Activated CD8-positive, alpha-beta memory T cell treated with anti-CD3 and anti-CD28 coated beads for 36 hours (primary cell): ENCODE measurements around the gene EXOC3L4. TPM values are rescaled to one million over a fixed set of nuclear protein-coding genes. Genes with fewer than 3 reads are reported as not detected.

Source experiments
- CTCF ChIA-PET: fragments of 350-600 bp; sonication (Branson Sonifier 250); formaldehyde crosslinking; loops from one replicate; lab custom pipeline; 2021; ENCODE audit warnings: antibody characterized with exemption; lab: Charles Lee
- POLR2A ChIA-PET: fragments of 350-600 bp; sonication (Branson Sonifier 250); formaldehyde crosslinking; loops from one replicate; lab custom pipeline; 2021; ENCODE audit warnings: antibody characterized with exemption; lab: Charles Lee
- total RNA-seq, 2 experiments: library from RNA; stranded (reverse); gene quantifications; one replicate each; pipeline ENCODE4 v1.2.3, GENCODE V29; 2021

Gene EXOC3L4
- total RNA-seq, result not detected

DNA sequence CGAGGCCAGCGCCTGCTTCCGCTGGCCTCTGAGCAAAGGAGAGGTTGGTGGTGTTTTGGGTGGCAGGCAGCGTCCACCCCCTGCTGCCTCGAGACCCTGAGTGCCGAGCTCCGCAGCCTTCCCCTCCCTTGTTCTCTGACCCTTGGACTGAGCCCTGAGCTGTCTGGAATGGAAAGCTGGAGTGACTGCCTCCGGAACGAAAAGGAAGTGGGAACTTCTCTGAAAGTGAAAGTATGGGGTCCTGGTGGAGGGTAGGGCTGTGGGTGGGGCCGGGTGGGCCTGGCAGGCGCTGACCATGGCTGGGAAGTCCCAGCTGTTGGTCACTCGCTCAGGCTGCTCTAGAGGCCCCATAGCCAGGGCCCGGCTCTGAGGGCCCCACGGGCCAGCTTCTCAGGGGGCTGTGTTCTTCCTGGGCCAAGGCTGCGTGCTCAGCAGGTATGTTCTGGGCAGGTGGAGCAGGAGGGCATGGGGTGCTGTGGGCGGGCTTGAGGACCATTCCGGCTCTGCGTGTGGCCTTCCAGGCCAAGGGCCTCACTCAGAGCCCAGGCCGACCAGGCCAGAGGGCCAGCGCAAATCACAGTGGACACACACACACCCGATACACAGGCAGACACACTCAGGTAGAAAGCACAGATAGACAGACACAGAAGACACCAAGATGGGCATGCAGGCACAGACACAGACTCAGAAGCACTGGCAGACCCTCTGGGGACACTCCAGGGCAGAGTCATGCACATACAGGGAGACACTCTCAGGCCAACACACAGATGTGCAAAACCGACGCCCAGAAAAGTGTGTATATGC, at the start of gene EXOC3L4:
Gene EXOC3L4 (plus strand): TSS at position 320 of the 804 bp plus-strand sequence. CDS start 5,495 bp downstream, outside the sequence.
- ChIA-PET POLR2A (no interaction called here), CTCF (interaction anchor here (2.8 kb wide), 1 partner anchor 11 kb away, joined by 21 read pairs; no protein-coding TSS in a partner anchor)

DNA sequence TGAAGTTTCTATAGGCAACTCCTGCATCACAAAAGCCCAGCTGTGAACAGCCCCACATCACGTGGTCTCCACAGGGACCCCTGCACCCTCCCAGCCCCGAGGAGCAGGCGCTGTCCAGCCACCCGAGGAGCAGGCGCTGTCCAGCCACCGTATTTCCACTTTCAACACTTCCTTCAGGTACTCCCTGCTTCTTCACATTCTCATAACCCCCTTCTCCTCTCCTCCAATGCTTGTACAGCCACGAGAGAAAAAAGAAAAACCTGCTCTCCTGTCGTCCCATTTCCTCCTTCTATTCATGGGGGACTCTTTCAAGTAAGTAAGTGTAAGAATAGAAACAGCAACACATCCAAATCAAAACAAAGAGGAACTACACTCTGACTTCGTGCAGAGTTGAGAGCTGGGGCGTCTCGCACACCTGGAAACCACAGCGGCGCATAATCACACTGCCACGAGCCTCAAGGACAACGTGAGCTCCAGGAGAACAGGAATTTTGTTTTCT, 49.1 kb upstream of the EXOC3L4 start:
- ChIA-PET POLR2A (no interaction called here), CTCF (interaction anchor here (0.6 kb wide), 1 partner anchor 470 kb away, joined by 3 read pairs; no protein-coding TSS in a partner anchor)

DNA sequence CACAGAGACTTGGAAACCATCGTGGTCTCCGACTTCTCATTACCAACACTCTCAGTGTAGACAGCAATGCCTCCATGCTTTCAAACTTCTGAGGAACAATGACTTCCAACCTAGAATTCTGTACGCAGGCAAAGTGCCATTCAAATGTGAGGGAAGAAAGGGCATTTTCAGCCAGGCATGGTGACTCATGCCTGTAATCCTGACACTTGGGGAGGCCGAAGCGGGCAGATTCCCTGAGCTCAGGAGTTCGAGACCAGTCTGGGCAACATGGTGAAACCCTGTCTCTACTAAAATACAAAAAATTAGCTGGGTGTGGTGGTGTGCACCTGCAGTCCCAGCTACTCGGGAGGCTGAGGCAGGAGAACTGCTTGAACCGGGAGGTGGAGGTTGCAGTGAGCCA, 47.1 kb upstream of the EXOC3L4 start:
- ChIA-PET POLR2A (interaction anchor here (0.6 kb wide), 1 partner anchor 123 kb away, joined by 3 read pairs; no protein-coding TSS in a partner anchor), CTCF (interaction anchor here (0.7 kb wide), 1 partner anchor 1333 kb away, joined by 3 read pairs; no protein-coding TSS in a partner anchor)

DNA sequence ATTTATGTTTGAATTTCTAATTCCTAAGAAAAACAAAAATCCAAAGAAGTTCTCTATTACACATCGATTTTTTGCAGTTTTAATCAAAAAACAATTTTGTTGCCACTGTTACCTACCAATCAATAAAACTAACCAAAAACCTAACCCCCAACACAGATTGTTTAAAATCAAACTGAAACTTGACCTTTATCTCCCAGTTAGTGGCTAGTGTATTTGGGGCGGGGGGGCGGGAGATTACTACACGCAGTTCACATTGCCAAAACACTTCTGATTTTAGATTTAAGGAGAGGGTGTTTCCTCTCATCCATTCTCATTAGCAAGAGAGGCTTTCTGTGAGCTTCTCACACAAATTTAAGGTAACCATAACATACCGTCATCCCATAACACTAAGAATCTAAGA, 43.6 kb upstream of the EXOC3L4 start:
- CTCF ChIA-PET, result interaction anchor here (0.7 to 1.6 kb wide), 2 partner anchors 11 to 56 kb away, joined by 4 read pairs; no protein-coding TSS in a partner anchor

DNA sequence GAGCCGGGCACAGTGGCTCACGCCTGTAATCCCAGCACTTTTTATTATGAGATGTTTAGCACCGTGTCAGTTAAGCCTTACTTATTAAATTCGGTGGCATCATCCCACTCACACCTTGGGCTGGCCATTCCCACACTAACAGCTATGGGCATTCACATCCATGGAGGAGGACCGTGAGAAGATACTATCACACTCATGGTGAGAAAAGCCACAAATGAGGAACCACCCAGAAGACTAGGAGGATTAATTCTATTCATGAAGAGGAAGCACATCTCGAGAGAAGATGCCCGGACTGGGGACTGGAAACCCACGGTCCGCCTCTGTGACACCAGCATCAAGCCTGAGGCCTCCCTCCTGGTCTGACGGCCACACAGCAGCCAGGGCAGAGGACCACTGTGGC, 42.1 kb upstream of the EXOC3L4 start:
- CTCF ChIA-PET, result interaction anchor here (0.5 to 1.6 kb wide), 3 partner anchors 10 to 24 kb away, joined by 3 to 4 read pairs (median 4); no protein-coding TSS in a partner anchor
- POLR2A ChIA-PET, result no interaction called here

More for the DNA sequence above, 43.6 kb upstream of the EXOC3L4 start:
- POLR2A ChIA-PET, result interaction anchor here (0.7 kb wide), 1 partner anchor 31 kb away, joined by 3 read pairs; no protein-coding TSS in a partner anchor

DNA sequence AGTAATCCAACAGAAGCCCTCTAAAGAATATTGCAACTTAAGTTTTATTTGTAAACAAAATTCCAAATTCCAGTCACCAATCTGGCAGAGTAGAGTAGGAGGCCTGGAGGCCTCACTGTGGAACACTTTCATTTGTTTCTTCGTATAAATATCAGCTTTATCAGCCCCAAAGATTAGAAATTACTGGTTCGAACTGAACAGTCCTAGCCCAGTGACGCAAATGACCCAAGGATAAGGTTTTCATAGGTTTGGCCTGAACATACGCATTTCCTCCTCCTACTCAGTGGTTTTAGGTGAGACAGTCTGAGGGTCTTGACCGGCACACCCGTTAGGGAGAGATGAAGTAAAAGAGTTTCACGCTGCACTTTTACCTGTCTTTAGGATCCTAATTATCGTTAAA, 38.8 kb upstream of the EXOC3L4 start:
- ChIA-PET POLR2A (no interaction called here), CTCF (no interaction called here)

DNA sequence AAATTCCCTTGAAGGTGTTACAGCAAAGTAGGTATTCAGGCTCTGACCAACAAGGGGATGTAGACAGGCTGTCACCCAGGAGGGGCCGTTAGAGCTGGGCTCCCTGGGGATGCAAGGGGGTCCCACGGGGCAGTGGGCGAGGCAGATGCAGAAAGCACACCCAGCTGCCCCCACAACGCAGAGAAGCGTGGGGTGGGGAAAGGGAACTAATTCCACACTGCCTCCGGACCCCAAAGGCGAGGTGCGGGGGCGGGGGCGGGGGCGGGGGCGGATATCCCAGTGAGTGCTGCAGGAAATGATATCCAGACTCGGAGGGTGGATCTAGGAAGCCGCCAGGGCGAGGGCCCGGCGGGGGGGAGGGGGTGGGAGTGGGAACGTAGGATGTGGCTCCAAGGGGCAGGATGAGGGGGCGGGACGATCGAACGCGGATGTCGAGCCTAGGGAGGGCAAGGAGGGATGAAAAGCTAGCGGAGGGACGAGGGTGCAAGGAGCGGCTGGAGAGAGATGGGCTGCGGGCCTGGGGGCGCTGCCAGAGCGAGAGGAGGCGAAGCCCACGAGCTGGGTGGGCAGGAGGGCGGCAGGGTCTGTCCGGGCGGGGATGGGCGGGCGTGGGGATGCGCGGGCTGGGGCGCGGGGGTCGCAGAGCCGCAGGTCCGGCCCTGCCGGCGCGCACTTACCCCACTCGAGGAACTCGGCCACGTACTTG, 38.0 kb upstream of the EXOC3L4 start:
- POLR2A ChIA-PET, result no interaction called here
- CTCF ChIA-PET, result no interaction called here

DNA sequence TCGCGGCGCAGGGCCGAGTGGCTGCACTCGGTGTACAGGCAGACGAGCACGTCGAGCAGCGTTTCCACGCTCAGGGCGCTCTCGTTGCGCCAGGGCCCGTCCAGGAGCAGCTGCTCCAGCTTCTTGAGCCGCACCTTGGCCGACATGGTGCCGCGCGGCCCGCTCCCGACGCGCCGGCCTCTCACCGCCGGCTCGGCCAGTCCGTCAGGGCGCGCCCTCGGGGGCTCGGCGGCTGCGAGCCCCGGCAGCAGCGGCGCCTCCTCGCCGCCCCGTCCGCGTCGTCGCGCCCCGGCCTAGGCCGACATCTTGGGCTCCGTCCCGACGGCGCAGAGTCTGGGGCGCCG, 37.5 kb upstream of the EXOC3L4 start:
- ChIA-PET POLR2A (no interaction called here), CTCF (no interaction called here)

DNA sequence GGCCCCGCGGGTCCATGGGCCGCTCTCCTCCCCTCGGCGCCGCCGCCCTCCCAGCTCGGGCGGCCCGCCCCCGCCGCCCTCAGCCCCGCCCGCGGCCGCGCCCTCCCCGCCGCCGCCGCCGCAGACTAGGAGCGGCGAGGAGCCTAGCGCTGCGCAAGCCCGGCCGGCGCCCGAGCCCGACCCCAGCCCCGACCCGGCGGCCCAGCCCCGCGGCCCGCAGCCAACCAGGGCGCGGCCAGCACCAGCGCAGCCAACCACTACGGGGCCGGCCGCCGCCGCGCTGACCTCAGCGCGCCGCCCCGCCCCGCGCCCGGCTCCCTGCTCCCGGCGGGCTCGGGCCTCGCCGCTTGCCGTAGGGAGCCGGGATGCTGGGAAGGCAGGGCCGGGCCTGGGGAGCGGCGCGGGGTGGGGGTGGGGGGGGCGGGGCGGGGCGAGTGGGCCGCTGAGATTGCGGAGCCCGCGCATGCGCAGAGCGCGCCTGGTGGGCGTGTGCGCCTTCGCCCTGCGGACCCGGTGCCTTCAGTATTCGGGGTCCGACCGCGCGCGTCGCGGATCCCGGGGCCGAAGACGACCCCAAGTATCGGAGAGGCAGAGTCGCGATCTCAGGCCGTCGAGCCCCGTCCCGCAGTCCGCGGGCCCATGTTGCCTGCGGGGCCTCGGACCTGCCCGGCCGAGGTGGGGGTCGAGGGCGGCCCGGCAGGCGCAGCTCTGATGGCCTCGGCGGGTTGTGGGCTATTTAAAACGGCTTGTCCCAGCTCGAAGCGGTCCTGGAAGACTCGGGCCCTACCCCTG, 37.0 kb upstream of the EXOC3L4 start, which contains the start of gene CDC42BPB:
Gene CDC42BPB (minus strand): TSS at position 178 of the 792 bp plus-strand sequence. CDS start 376 bp downstream, outside the sequence.
- CTCF ChIA-PET, result no interaction called here
- POLR2A ChIA-PET, result no interaction called here

DNA sequence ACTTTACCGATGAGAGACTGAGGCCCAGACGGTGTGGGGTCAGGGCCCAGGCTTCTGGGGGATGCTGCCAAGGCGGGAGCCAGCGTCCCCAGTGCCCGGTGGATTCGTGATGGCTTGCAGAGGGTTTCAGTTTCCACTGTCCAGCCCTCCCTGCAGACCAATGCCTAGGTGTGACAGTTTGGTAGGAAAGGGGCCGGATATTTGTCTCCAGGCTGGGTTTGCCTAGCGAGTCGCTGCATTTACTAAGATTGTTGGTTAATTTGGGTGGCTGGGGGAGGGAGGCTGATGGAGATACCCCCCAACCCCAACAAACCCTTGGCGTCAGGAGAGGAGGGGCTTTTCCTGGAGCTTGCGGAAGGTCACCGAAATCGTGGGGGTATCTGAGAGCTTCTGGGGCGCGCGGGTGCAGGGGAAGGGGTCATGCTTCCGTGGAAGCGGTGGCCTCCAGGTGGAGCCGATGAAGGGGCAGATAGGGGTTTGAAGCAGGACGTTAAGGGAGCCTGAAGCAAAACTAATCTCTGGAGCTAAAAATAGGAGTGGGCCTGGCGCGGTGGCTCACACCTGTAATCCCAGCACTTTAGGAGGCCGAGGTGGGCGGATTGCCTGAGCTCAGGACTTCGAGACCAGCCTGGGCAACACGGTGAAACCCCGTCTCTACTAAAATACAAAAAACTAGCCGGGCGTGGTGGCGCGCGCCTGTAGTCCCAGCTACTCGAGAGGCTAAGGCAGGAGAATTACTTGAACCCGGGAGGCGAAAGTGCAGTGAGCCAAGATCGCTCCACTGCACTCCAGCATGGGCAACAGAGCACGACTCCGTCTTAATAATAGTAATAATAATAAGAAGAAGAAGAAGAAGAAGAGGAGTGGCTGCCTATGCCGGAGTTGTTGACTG, 36.1 kb upstream of the EXOC3L4 start:
- POLR2A ChIA-PET, result no interaction called here
- CTCF ChIA-PET, result no interaction called here

DNA sequence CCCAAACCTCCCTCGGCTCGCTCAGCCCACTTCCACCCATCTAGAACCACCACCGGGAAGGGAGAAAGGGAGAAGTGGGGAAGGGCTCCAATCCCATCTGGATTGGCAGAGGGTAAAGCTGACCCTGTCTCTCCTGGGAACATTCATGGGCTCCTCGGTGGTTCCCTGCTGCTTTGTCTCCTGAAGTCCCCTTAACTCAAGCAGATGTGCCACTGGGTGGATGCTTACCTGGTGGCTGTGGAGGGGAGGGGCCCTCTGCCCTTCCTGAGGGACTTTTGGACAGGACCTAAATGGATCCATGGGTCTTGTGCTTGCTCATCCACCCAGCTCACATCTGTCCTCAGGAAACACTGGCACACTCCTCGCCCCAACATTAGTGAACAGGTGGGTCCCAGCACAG, 35.0 kb upstream of the EXOC3L4 start:
- ChIA-PET POLR2A (no interaction called here), CTCF (no interaction called here)

DNA sequence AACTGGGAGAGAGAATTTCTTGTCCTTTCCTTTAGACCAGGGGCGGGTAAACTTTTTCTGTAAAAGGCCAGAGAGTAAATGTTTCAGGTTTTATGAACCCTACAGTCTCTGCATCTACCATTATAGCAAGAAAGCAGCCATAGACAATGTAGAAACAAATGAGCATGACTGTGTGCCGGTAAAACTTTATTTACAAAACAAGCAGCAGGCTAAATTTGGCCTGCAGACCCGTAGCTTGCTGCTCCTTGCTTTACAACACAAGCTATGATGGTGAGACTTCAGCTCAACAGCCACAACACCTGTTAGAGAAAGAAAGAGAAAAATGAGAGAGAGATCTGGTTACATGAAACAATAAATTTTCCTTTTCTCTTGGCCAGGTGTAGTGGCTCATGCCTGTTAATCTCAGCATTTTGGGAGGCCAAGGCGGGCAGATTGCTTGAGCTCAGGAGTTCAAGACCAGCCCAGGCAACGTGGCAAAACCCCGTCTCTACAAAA, 33.0 kb upstream of the EXOC3L4 start:
- CTCF ChIA-PET, result interaction anchor here (0.8 to 2.1 kb wide), 2 partner anchors 10 to 15 kb away, joined by 3 to 4 read pairs; no protein-coding TSS in a partner anchor
- POLR2A ChIA-PET, result no interaction called here

DNA sequence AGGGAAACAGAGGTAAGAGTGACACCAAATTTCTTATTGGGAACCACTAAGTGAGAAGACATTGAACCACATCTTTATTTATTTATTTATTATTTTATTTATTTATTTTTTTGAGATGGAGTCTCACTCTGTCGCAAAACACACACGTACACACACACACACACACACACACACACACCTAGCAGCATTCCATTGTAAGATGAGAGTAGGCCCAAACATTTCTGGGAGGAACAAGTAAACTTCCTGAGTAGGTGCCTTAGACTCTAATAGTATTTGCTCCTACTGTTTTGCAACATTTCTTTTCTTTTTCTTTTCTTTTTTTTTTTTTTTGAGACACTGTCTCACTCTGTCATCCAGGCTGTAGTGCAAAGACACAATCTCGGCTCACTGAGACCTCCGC, 30.1 kb upstream of the EXOC3L4 start:
- ChIA-PET POLR2A (no interaction called here), CTCF (no interaction called here)

DNA sequence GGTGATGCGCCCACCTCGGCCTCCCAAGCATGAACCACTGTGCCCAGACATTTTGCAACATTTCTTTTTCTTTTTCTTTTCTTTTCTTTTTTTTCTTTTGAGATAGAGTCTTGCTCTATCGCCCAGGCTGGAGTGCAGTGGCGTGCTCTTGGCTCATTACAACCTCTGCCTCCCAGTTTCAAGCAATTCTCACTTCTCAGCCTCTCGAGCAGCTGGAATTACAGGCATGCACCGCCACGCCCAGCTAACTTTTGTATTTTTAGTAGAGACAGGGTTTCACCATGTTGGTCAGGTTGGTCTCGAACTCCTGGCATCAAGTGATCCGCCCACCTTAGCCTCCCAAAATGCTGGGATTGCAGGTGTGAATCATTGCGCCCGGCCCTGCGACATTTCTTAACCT, 29.5 kb upstream of the EXOC3L4 start:
- CTCF ChIA-PET, result no interaction called here

DNA sequence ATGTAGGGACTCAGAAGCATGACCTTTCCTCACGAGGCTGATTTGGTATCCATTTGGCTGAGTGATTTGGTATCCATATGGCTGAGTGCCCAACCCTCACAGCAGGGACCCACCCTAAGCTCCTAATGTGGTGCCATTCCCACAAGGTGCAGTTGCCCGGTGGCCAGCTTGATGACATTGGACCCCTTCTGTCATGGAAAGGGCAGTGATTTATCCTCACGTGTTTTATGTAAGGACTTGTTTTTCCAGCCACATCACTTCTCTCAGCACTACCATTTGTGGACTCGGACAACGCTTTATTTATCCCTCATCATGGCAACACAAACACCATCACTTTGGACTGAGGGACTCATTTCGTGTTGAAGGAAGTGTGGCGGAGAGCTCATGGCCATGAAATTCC, 28.7 kb upstream of the EXOC3L4 start:
- ChIA-PET CTCF (no interaction called here), POLR2A (no interaction called here)

More for the DNA sequence above, 29.5 kb upstream of the EXOC3L4 start:
- POLR2A ChIA-PET, result no interaction called here

DNA sequence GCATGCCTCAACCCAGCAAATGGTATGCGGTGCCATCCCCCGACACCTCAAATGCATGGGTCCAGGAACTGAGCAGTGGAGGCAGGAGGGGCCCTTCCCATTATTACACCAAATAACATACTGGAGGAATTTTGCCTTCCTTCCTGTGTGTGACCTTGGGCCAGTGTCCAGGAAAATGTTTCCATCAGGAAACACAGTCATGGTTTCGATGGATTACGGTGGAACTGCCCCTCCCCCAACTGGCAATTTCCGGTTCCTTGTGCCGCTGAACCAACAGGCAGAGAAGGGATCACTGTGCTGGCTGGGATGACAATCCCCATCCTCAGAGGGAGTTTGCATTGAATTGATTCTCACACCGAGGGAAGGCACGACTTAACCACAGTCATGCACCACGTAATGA, 28.1 kb upstream of the EXOC3L4 start:
- ChIA-PET CTCF (no interaction called here), POLR2A (no interaction called here)

DNA sequence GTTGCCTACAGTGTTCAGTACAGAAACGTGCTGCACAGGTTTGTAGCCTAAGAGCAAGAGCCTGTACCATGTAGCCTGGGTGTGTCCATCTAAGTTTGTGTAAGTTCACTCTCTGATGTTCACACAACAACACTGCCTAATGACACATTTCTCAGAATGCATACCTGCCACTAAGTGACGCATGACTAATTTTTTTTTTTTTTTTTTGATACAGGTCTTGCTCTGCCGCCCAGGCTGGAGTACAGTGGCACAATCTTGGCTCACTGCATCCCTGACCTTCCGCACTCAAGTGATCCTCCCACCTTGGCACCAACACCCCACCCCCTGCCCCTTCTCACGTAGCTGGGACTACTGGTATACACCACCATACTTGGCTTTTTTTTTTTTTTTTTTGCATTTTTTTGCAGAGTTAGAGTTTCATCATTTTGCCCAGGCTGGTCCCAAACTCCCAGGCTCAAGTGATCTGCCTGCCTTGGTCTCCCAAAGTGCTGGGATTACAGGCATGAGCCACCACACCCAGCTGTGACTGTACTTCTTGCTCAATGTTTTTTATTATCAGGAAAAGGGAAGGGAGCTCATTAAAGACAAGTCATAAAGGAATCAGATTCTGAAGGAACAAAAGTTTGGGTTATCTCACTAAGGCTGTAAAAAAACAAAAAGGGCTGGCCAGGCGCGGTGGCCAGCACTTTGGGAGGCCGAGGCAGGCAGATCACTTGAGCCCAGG, 27.1 kb upstream of the EXOC3L4 start:
- POLR2A ChIA-PET, result no interaction called here
- CTCF ChIA-PET, result interaction anchor here (1.4 kb wide), 1 partner anchor 38 kb away, joined by 3 read pairs; no protein-coding TSS in a partner anchor
